PC-9 (cell line): ENCODE results near the gene SNAPC4. TPM values are rescaled to one million over a fixed set of nuclear protein-coding genes. Genes with fewer than 3 reads are reported as not detected.
A peak's percentile ranks its signal among the peaks of the same experiment; 100 is the strongest.

Source experiments
- BruUV-seq: library from RNA; stranded (reverse); fragments of 400-500 nt; replicated peaks from 2 replicates; lab custom pipeline; 2021; lab: Mats Ljungman, UMichigan
- CTCF ChIA-PET: fragments of 300-600 bp; sonication (Branson Sonifier 250); formaldehyde crosslinking; loops from one replicate; lab custom pipeline; 2022; ENCODE audit warnings: antibody characterized with exemption; lab: Charles Lee
- POLR2A ChIA-PET: fragments of 300-600 bp; sonication (Branson Sonifier 250); formaldehyde crosslinking; loops from one replicate; lab custom pipeline; 2022; ENCODE audit warnings: antibody characterized with exemption; ENCODE audit not compliant: unreplicated experiment; lab: Charles Lee
- DNase-seq, 2 experiments: peaks; one replicate each; pipeline versions ENCODE4 v3.0.0 to v3.0.0-alpha.2; 2015 to 2022; ENCODE audit warnings: mixed read lengths in 1 of 2
- H2AFZ ChIP-seq: fragments of 200-600 bp; sonication (generic); 2 replicates; pipeline ENCODE4 v1.8.1; 2017; ENCODE audit warnings: antibody characterized with exemption
- H3F3A ChIP-seq: fragments of 200-600 bp; sonication (generic); 2 replicates; pipeline ENCODE4 v1.8.1; 2017; ENCODE audit warnings: antibody characterized with exemption, mild to moderate bottlenecking, low read depth; ENCODE audit not compliant: insufficient read depth
- H3K27ac ChIP-seq: fragments of 200-600 bp; sonication (generic); 2 replicates; pipeline ENCODE4 v1.6.1; 2016; ENCODE audit warnings: mixed run types
- H3K27me3 ChIP-seq: fragments of 200-600 bp; sonication (generic); 2 replicates; pipeline ENCODE4 v1.6.1; 2016; ENCODE audit warnings: low read depth, mixed run types; ENCODE audit not compliant: insufficient read depth
- H3K36me3 ChIP-seq: fragments of 200-600 bp; sonication (generic); 2 replicates; pipeline ENCODE4 v1.6.1; 2016; ENCODE audit warnings: low read depth, mixed run types
- H3K4me1 ChIP-seq: fragments of 200-600 bp; sonication (generic); replicated peaks from 2 replicates; pipeline ENCODE4 v1.6.1; 2016; ENCODE audit warnings: mixed run types; ENCODE audit not compliant: insufficient read depth
- H3K4me2 ChIP-seq: fragments of 200-600 bp; sonication (generic); 2 replicates; pipeline ENCODE4 v1.6.1; 2017; ENCODE audit warnings: mixed run types
- H3K4me3 ChIP-seq: fragments of 200-600 bp; sonication (generic); 2 replicates; pipeline ENCODE4 v1.6.1; 2016; ENCODE audit warnings: mixed run types
- H3K79me2 ChIP-seq: fragments of 200-600 bp; sonication (generic); 2 replicates; pipeline ENCODE4 v1.6.1; 2017; ENCODE audit warnings: low read depth, mixed run types
- H3K9me2 ChIP-seq: fragments of 200-600 bp; sonication (generic); 2 replicates; pipeline ENCODE4 v1.8.1; 2017; ENCODE audit warnings: mild to moderate bottlenecking; ENCODE audit not compliant: insufficient read depth
- H3K9me3 ChIP-seq: fragments of 200-600 bp; sonication (generic); 2 replicates; pipeline ENCODE4 v1.8.1; 2016; ENCODE audit warnings: low read depth; ENCODE audit not compliant: insufficient read depth
- H4K20me1 ChIP-seq: fragments of 200-600 bp; sonication (generic); 2 replicates; pipeline ENCODE4 v1.8.1; 2017; ENCODE audit not compliant: insufficient read depth
- EZH2 ChIP-seq: fragments of 200-600 bp; sonication (generic); IDR thresholded peaks from 2 replicates; pipeline ENCODE4 v1.8.0; 2017; ENCODE audit warnings: antibody characterized with exemption, low read depth
- intact Hi-C: fragments of 100-400 bp; cut with micrococcal nuclease; formaldehyde crosslinking; loops from one replicate; pipeline ENCODE4 v1.10.0; 2022; ENCODE audit not compliant: unreplicated experiment
- total RNA-seq: library from RNA; stranded (reverse); gene quantifications from 2 replicates; pipeline ENCODE4 v1.2.3, GENCODE V29; 2021
- TF ChIP-seq, protein P1 (sequence below): fragments of 200-600 bp; sonication (generic); conservative IDR thresholded peaks from 2 replicates; pipeline ENCODE4 v1.6.1; 2017; ENCODE audit warnings: mixed run types, antibody characterized with exemption, mild to moderate bottlenecking, moderate library complexity

SNAPC4 gene
- total RNA-seq, 1 experiment from 2014 or later, result 14.4 TPM

GRCh38 chr9:136441191-136441680, 41.3 kb upstream of the SNAPC4 start:
- Histone ChIP-seq H3K36me3 (no peaks in the 10 kb centered on the region), H3K4me3 (no peak overlapping the region), H4K20me1 (peaks cover 26% of the 10 kb centered on the region), H3K27ac (no peak overlapping the region), H3F3A (peaks cover 31% of the 10 kb centered on the region), H3K9me3 (no peaks in the 10 kb centered on the region), H3K4me1 (peaks cover 10% of the 10 kb centered on the region), H2AFZ (no peak overlapping the region), H3K79me2 (peaks cover 20% of the 10 kb centered on the region; the same call in 1 of the 2 replicates), H3K4me2 (no peak overlapping the region), H3K27me3 (no peaks in the 10 kb centered on the region), H3K9me2 (no peaks in the 10 kb centered on the region)
- no peak for DNase-seq
- ChIA-PET CTCF (no interaction called here), POLR2A (no interaction called here)
- no TSS peak for BruUV-seq
- intact Hi-C loops, result no loop called here
- TF ChIP-seq EZH2, result no peak
- TF ChIP-seq, protein P1, sequence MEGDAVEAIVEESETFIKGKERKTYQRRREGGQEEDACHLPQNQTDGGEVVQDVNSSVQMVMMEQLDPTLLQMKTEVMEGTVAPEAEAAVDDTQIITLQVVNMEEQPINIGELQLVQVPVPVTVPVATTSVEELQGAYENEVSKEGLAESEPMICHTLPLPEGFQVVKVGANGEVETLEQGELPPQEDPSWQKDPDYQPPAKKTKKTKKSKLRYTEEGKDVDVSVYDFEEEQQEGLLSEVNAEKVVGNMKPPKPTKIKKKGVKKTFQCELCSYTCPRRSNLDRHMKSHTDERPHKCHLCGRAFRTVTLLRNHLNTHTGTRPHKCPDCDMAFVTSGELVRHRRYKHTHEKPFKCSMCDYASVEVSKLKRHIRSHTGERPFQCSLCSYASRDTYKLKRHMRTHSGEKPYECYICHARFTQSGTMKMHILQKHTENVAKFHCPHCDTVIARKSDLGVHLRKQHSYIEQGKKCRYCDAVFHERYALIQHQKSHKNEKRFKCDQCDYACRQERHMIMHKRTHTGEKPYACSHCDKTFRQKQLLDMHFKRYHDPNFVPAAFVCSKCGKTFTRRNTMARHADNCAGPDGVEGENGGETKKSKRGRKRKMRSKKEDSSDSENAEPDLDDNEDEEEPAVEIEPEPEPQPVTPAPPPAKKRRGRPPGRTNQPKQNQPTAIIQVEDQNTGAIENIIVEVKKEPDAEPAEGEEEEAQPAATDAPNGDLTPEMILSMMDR, result no peak

DNA sequence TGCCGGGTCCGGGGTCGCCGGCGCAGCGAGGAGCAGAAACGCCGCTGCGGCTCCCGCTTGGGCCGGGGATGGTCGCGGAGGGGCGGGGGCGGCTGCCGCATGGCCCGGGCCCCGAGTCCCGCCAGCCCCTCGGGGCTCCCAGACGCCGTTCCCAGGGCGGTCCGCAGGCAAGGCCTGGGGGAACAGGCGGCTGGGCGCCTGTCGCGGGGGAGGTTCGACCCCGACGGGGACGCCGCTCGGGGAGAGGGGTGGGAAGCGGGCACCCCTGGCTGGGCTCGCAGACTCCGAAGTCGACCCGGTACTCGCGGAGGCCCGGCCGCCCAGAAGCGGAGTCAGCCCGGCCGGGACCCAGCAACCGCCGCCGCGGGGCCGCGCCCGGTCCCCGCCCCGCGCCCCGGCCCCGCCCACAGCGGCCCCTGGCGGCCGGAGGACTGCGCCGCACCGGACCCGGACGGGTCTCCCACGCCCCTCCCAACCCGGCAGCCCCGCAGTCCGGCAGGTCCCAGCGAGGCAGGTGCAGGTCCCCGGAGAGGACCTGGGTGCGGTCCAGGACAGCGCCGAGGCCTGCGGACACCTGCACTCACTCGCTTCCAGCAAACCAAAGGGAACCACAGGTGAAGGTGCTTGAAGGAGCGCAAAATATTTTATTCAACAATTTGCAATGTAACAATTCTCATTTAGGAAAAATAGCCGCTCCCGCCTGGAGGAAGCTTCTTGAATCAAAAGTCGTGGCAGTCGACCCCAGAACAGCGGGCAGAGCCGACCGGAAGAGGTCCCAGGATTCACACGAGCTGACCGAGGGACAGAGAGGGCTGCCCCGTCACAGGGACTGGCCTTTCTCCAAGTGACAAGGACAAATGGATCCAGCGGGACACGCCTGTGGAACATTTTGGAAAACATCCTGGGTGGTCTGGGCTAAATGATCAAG, 39.8 kb upstream of the SNAPC4 start, which contains the start of gene INPP5E:
INPP5E (minus strand) TSS at position 365 of the 928 bp plus-strand sequence. CDS start 426 bp downstream, outside the sequence.
- H3K9me3 ChIP-seq, result no peaks in the 10 kb centered on the region
- H4K20me1 ChIP-seq, result peaks cover 33% of the 10 kb centered on the region
- TF ChIP-seq, protein P1, result peak; percentile 66
- TF ChIP-seq EZH2, result no peak
- H3K27me3 ChIP-seq, result no peaks in the 10 kb centered on the region
- no peak within 1 kb of the TSS for H3K27ac ChIP-seq
- DNase-seq, result peak in 1 of 2 experiments; percentile 91
- peaks cover 20% of the 10 kb centered on the region; the same call in 1 of the 2 replicates for H3K79me2 ChIP-seq
- peaks cover 10% of the 10 kb centered on the region for H3K4me1 ChIP-seq
- H3K4me2 ChIP-seq, result peak within 1 kb of the TSS; percentile 95
- intact Hi-C loops, result no loop called here
- CTCF ChIA-PET, result no interaction called here
- no TSS peak for BruUV-seq
- H3K9me2 ChIP-seq, result no peaks in the 10 kb centered on the region
- POLR2A ChIA-PET, result no interaction called here
- peak within 1 kb of the TSS; percentile 82 for H2AFZ ChIP-seq
- peak within 1 kb of the TSS; percentile 80 for H3K4me3 ChIP-seq
- no peaks in the 10 kb centered on the region for H3K36me3 ChIP-seq
- H3F3A ChIP-seq, result peaks cover 31% of the 10 kb centered on the region

- Histone ChIP-seq H3F3A (peaks cover 31% of the 10 kb centered on the region), H3K4me3 (peak overlapping the region; percentile 80), H3K9me3 (no peaks in the 10 kb centered on the region), H3K36me3 (no peaks in the 10 kb centered on the region), H3K4me2 (peak overlapping the region; percentile 95), H4K20me1 (peaks cover 35% of the 10 kb centered on the region), H3K27me3 (no peaks in the 10 kb centered on the region), H2AFZ (peak overlapping the region; percentile 82), H3K27ac (no peak overlapping the region), H3K79me2 (peaks cover 20% of the 10 kb centered on the region; the same call in 1 of the 2 replicates), H3K4me1 (peaks cover 10% of the 10 kb centered on the region), H3K9me2 (no peaks in the 10 kb centered on the region)
- intact Hi-C loops, result no loop called here
- CTCF ChIA-PET, result interaction anchor here (0.5 kb wide), 1 partner anchor 28 kb away, joined by 3 read pairs; no protein-coding TSS in a partner anchor
- peak in 1 of 2 experiments; percentile 46 for DNase-seq
- no TSS peak for BruUV-seq
- POLR2A ChIA-PET, result no interaction called here
- TF ChIP-seq, protein P1, result no peak
- no peak for TF ChIP-seq EZH2
Measured at GRCh38 chr9:136438548-136439480, 38.8 kb upstream of the SNAPC4 start.
